ENCODE measurements around the gene ERC2.

Gene ERC2

GRCh38 chr3:56096999-56097398 lies 371.3 kb downstream of the ERC2 start:
- H3K27ac ChIP-seq = no peak overlapping the region
- TF ChIP-seq ZFX (IDR thresholded peaks at IDR 0.05; ENCODE audit: borderline replicate concordance) (no peak), CTCF (IDR thresholded peaks at IDR 0.05) (no peak)

GRCh38 chr3:56094170-56094569 lies 374.1 kb downstream of the ERC2 start:
- no peak overlapping the region for H3K27ac ChIP-seq
- TF ChIP-seq ZFX (IDR thresholded peaks at IDR 0.05; ENCODE audit: borderline replicate concordance) (no peak), CTCF (IDR thresholded peaks at IDR 0.05) (no peak)

- no peak overlapping the region for H3K27ac ChIP-seq
- TF ChIP-seq CTCF (IDR thresholded peaks at IDR 0.05) = no peak
- TF ChIP-seq ZFX (IDR thresholded peaks at IDR 0.05; ENCODE audit: borderline replicate concordance) = no peak
These were observed 378.5 kb downstream of the ERC2 start for GRCh38 chr3:56089739-56090138.

- H3K27ac ChIP-seq = no peak overlapping the region
- TF ChIP-seq CTCF (IDR thresholded peaks at IDR 0.05) (no peak), ZFX (IDR thresholded peaks at IDR 0.05; ENCODE audit: borderline replicate concordance) (no peak)
These were observed 380.7 kb downstream of the ERC2 start for GRCh38 chr3:56087451-56088053.

GRCh38 chr3:56086355-56086754 lies 381.9 kb downstream of the ERC2 start:
- H3K27ac ChIP-seq = no peak overlapping the region
- TF ChIP-seq ZFX (IDR thresholded peaks at IDR 0.05; ENCODE audit: borderline replicate concordance) = no peak
- TF ChIP-seq CTCF (IDR thresholded peaks at IDR 0.05) = no peak

GRCh38 chr3:56081246-56081645 lies 387.0 kb downstream of the ERC2 start:
- TF ChIP-seq ZFX (IDR thresholded peaks at IDR 0.05; ENCODE audit: borderline replicate concordance) (no peak), CTCF (IDR thresholded peaks at IDR 0.05) (no peak)
- H3K27ac ChIP-seq = no peak overlapping the region

- no peak for TF ChIP-seq ZFX (IDR thresholded peaks at IDR 0.05; ENCODE audit: borderline replicate concordance)
- TF ChIP-seq CTCF (IDR thresholded peaks at IDR 0.05) = no peak
- H3K27ac ChIP-seq = no peak overlapping the region
These were observed 391.5 kb downstream of the ERC2 start for GRCh38 chr3:56076746-56077145.

Data from 22Rv1 (cell line).